Epithelial cell of proximal tubule (primary cell): Measurements from ENCODE around the gene SLC9C2. TPM values are rescaled to one million over a fixed set of nuclear protein-coding genes. Genes with fewer than 3 reads are reported as not detected.
"Not testable (repeated sequence)": the region's sequence is repeated elsewhere in the genome, so short reads cannot be mapped to it uniquely, and the experiment has no call there.

ENCODE experiments used
- DNase-seq: peaks from one replicate; pipeline ENCODE4 v3.0.0-alpha.2; 2011; ENCODE audit warnings: low read depth
- H3K4me3 ChIP-seq: 2 replicates; pipeline ENCODE4 v1.5.1; 2011; ENCODE audit warnings: low read depth, mild to moderate bottlenecking, low read length
- total RNA-seq: library from RNA; depleted of rRNA; stranded (reverse); fragments of >200 nt; gene quantifications from 2 replicates; pipeline ENCODE4 v1.2.3, GENCODE V29; 2015
- TF ChIP-seq, protein P1 (sequence below): conservative IDR thresholded peaks from 2 replicates; pipeline ENCODE4 v1.5.1; 2012; ENCODE audit warnings: low read depth, mild to moderate bottlenecking, low read length

Gene SLC9C2
- total RNA-seq, 1 donor from 2014 or later: not detected

DNA sequence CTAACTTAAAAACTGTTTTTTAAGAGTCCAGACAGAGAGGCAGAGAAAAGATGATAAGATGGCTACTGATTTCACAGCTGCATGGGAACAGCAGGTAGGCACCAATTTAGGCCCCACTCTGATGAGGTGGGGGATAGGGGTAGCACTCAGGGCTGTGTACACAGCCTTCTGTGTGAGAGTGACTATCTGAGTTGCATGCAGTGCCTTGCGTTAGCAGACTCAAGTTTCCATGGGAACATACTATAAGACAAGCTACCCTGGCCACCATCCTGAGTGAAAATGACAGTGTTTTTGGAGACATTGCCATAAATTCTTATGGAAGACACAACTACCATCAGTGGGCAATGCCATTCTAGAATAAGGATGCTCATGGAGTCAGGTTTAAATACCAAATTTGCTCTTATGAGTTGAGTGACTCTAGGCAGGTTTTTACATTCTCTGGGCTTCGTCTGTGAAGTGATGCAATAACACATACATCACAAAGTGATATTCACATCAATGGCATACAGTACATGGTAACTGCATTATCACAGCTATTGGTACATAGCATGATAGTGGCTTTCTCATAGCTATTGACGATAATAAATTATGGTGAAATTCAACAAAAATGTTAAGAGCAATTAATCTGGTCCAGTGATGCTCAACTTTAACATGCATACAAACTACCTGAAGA, 30.5 kb downstream of the SLC9C2 start:
- DNase-seq: no peak
- no peak overlapping the region for H3K4me3 ChIP-seq
- TF ChIP-seq, protein P1, sequence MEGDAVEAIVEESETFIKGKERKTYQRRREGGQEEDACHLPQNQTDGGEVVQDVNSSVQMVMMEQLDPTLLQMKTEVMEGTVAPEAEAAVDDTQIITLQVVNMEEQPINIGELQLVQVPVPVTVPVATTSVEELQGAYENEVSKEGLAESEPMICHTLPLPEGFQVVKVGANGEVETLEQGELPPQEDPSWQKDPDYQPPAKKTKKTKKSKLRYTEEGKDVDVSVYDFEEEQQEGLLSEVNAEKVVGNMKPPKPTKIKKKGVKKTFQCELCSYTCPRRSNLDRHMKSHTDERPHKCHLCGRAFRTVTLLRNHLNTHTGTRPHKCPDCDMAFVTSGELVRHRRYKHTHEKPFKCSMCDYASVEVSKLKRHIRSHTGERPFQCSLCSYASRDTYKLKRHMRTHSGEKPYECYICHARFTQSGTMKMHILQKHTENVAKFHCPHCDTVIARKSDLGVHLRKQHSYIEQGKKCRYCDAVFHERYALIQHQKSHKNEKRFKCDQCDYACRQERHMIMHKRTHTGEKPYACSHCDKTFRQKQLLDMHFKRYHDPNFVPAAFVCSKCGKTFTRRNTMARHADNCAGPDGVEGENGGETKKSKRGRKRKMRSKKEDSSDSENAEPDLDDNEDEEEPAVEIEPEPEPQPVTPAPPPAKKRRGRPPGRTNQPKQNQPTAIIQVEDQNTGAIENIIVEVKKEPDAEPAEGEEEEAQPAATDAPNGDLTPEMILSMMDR: no peak

DNA sequence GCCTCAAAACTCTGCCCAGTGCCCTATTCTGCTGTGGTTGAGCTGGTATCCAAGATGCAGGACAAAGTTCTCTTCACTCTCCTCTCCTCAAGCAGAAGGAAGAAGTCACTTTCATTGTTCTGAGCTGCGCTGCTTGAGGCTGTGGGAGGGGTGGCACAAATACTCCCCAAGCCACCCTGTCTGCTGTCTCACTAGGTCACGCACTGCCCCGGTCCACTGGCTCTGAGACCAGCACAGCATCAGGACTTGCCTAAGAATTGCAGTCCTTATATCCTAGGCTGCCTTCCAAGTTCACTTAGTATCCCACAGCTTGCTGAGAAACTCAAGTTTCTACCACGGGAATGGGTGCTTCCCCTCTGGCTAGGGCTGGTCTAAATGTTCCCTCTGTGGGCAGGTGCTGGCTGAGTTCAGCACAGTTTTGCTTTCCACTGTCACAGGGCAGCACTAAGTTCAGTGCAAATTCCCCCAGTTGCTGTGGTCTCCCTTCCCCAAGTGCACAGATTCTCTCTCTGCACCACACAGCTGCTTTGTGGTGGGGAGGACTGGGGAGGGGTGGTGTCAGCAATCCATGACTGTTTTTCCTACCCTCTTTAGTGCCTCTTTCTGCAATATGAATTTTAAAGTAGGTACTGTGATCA, 32.4 kb downstream of the SLC9C2 start:
- DNase-seq: no peak
- H3K4me3 ChIP-seq: no peak overlapping the region
- TF ChIP-seq, protein P1: no peak

DNA sequence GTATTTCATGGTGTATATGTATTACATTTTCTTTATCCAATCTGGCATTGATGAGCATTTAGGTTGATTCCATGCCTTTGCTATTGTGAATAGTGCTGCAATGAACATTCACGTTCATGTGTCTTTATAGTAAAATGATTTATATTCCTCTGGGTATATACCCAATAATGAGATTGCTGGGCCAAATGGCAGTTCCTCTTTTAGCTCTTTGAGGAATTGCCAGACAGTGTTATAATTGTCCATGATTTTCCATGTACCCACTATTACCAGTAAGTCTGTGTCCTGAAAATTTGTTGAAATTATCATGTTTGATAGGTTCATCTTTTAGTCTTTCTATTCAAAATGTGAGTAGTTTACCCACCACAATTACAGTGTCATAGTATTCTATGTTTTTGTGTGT, 34.4 kb downstream of the SLC9C2 start:
- no peak overlapping the region for H3K4me3 ChIP-seq

DNA sequence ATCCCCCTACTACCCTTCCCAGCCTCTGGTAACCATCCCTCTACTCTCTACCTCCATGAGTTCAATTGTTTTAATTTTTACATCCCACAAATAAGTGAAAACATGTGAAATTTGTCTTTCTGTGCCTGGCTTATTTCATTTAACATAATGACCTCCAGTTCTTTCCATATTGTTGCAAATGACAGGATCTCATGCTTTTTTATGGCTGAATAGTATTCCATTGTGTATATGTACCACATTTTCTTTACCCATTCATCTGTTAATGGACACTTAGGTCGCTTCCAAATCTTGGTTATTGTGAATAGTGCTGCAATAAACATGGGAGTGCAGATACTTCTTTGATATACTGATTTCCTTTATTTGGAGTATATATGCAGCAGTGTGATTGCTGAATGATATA, 39.0 kb downstream of the SLC9C2 start:
- not testable (repeated sequence) for H3K4me3 ChIP-seq, DNase-seq

More for the DNA sequence above, 34.4 kb downstream of the SLC9C2 start:
- no peak for DNase-seq
- TF ChIP-seq, protein P1: no peak

DNA sequence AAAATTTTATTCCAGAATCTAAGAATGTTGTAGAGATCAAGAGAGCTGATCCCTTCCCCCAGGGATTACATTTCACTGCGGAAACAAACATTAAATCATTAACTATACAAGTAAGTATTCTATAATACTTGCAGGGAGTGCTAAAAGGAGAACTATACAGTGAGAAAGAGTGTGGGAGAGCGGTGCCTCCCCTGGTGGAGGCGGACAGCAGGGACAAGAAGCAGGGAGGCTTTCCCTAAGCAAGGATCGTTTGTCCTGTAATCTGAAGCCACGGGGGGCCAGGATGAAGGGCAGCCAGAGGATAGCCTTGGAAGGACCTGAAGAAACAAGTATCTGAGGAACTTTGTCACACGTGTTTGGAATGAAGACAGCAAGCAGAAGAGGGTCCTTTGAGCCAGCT, 40.1 kb downstream of the SLC9C2 start:
- H3K4me3 ChIP-seq: no peak overlapping the region
- TF ChIP-seq, protein P1: peak; percentile 33
- no peak for DNase-seq

DNA sequence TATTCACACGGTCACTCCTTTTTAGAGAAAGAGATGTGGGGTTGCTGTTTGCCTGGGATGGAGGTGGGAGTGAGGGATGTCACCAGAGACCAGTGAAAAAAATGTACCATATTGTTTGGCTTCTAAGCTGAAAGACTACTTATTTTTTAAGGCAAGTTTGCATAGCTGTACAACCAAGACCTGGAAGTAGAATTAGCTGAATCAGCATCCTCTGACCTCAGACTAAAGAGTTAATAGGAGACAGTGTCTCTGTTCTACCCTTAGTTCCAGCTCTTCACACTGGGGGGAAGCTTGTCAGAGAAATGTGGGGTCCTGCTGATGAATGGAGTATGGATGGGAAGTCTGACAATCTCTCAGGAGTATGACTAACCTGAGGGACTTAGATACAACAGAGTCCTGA, 41.6 kb downstream of the SLC9C2 start:
- TF ChIP-seq, protein P1: no peak
- H3K4me3 ChIP-seq: no peak overlapping the region
- DNase-seq: no peak

DNA sequence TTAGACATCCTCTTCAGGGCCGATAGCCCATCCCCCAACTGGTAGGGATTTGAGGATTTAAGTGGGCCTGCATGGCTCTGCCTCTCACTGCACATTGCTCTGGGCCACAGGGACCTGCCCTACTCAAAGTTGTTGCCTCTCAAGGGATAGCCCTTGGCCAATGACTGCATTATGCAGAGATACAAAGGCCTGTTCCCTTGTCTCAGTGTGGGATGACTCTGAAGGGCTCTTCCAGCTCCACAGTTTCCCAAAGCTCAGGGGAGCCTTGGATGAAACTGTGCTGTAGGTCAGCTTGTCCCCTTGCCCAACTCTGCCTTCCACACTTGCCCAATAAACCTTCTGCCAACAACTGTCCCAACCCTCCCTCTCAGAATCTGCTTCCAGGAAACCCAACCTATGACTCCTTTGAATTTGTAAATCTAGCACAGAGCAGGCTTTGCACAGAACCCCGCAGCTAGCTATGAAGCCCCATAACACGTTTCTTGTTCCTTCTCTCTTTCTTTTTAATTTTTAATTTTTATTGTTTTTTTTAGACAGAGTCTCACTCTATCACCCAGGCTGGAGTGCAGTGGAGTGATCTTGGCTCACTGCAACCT, 42.5 kb downstream of the SLC9C2 start:
- TF ChIP-seq, protein P1: no peak
- H3K4me3 ChIP-seq: no peak overlapping the region
- DNase-seq: no peak
